OCI-LY1 (cell line): ENCODE results near the gene ANKS4B.
"Not testable (repeated sequence)": the region's sequence is repeated elsewhere in the genome, so short reads cannot be mapped to it uniquely, and the experiment has no call there.

Experiments used
- H2AFZ ChIP-seq: fragments of 200-600 bp; sonication (generic), shearing (Covaris generic); 2 replicates; pipeline ENCODE4 v1.6.0; 2014; ENCODE audit warnings: antibody characterized with exemption, mild to moderate bottlenecking, low read length
- H3F3A ChIP-seq: fragments of 200-600 bp; sonication (generic), shearing (Covaris generic); 2 replicates; pipeline ENCODE4 v1.6.0; 2014; ENCODE audit warnings: mild to moderate bottlenecking, antibody characterized with exemption, low read length, moderate library complexity; ENCODE audit not compliant: insufficient read depth
- H3K27ac ChIP-seq: fragments of 200-600 bp; sonication (generic); 2 replicates; pipeline ENCODE4 v1.5.1; 2014; ENCODE audit warnings: low read length, mixed run types, mild to moderate bottlenecking, low read depth; ENCODE audit not compliant: poor library complexity, severe bottlenecking
- H3K27me3 ChIP-seq: fragments of 200-600 bp; sonication (generic); 2 replicates; pipeline ENCODE4 v1.6.0; 2014; ENCODE audit warnings: antibody characterized with exemption, mild to moderate bottlenecking, low read length, moderate library complexity; ENCODE audit not compliant: insufficient read depth
- H3K36me3 ChIP-seq: fragments of 200-600 bp; sonication (generic); 2 replicates; pipeline ENCODE4 v1.6.1; 2014; ENCODE audit warnings: mild to moderate bottlenecking, antibody characterized with exemption, low read length, moderate library complexity, mixed read lengths; ENCODE audit not compliant: insufficient read depth
- H3K4me1 ChIP-seq: fragments of 200-600 bp; sonication (generic); 2 replicates; pipeline ENCODE4 v1.5.1; 2014; ENCODE audit warnings: mild to moderate bottlenecking, low read length, moderate library complexity; ENCODE audit not compliant: insufficient read depth, severe bottlenecking
- H3K4me2 ChIP-seq: fragments of 200-600 bp; sonication (generic), shearing (Covaris generic); 2 replicates; pipeline ENCODE4 v1.6.1; 2014; ENCODE audit warnings: low read length
- H3K4me3 ChIP-seq: fragments of 200-600 bp; sonication (generic); 2 replicates; pipeline ENCODE4 v1.5.1; 2014; ENCODE audit warnings: low read length, low read depth, mild to moderate bottlenecking, mixed read lengths; ENCODE audit not compliant: poor library complexity, severe bottlenecking
- H3K79me2 ChIP-seq: fragments of 200-600 bp; shearing (Covaris generic); 2 replicates; pipeline ENCODE4 v1.6.1; 2016; ENCODE audit warnings: mixed run types, low read length, mixed read lengths; ENCODE audit not compliant: insufficient read depth
- H3K9ac ChIP-seq: fragments of 200-600 bp; sonication (generic), shearing (Covaris generic); 2 replicates; pipeline ENCODE4 v1.6.1; 2014; ENCODE audit warnings: mild to moderate bottlenecking, low read length, mixed read lengths
- H3K9me2 ChIP-seq: fragments of 200-600 bp; sonication (generic), shearing (Covaris generic); 2 replicates; pipeline ENCODE4 v1.6.1; 2014; ENCODE audit warnings: low read depth, mild to moderate bottlenecking, low read length, mixed read lengths
- H3K9me3 ChIP-seq: fragments of 200-600 bp; shearing (Covaris generic); 2 replicates; pipeline ENCODE4 v1.6.1; 2014; ENCODE audit warnings: low read length, mixed read lengths
- H4K20me1 ChIP-seq: fragments of 200-600 bp; sonication (generic), shearing (Covaris generic); 2 replicates; pipeline ENCODE4 v1.6.0; 2016; ENCODE audit warnings: mild to moderate bottlenecking, low read length; ENCODE audit not compliant: insufficient read depth
- CTCF ChIP-seq: fragments of 200-600 bp; sonication (generic), shearing (Covaris generic); IDR thresholded peaks from 2 replicates; pipeline ENCODE4 v1.5.1; 2017; ENCODE audit warnings: mild to moderate bottlenecking, antibody characterized with exemption, low read length, moderate library complexity, mixed read lengths
- EZH2 ChIP-seq: fragments of 200-600 bp; sonication (generic), shearing (Covaris generic); IDR thresholded peaks from 2 replicates; pipeline ENCODE4 v1.8.0; 2017; ENCODE audit warnings: borderline replicate concordance, mixed run types, mild to moderate bottlenecking, antibody characterized with exemption, low read length, moderate library complexity, mixed read lengths

ANKS4B gene

GRCh38 chr16:21194771-21195301 is 38.7 kb upstream of the ANKS4B start:
- Histone ChIP-seq H3K79me2 (no peaks in the 10 kb centered on the region), H3K4me2 (no peak overlapping the region), H3K36me3 (no peaks in the 10 kb centered on the region), H3K9me3 (peaks cover 13% of the 10 kb centered on the region; the same call in 1 of the 2 replicates), H2AFZ (no peak overlapping the region), H3K9me2 (no peaks in the 10 kb centered on the region), H4K20me1 (no peaks in the 10 kb centered on the region), H3K4me3 (no peak overlapping the region), H3K4me1 (no peaks in the 10 kb centered on the region), H3K27me3 (no peaks in the 10 kb centered on the region; the same call in 1 of the 2 replicates), H3K9ac (no peak overlapping the region), H3F3A (no peaks in the 10 kb centered on the region), H3K27ac (no peak overlapping the region)
- TF ChIP-seq CTCF, result no peak
- no peak for TF ChIP-seq EZH2

GRCh38 chr16:21195330-21195729 is 38.2 kb upstream of the ANKS4B start:
- H3K9ac ChIP-seq, H3K9me2 ChIP-seq, H3K79me2 ChIP-seq, H3F3A ChIP-seq, H2AFZ ChIP-seq, H3K27me3 ChIP-seq, H3K27ac ChIP-seq, H3K4me3 ChIP-seq, H3K36me3 ChIP-seq, H4K20me1 ChIP-seq, H3K9me3 ChIP-seq, H3K4me1 ChIP-seq, H3K4me2 ChIP-seq: not testable (repeated sequence)

- Histone ChIP-seq H3K27me3 (no peaks in the 10 kb centered on the region; the same call in 1 of the 2 replicates), H3K9me3 (peaks cover 1% of the 10 kb centered on the region; the same call in 1 of the 2 replicates), H3K4me2 (no peak overlapping the region), H2AFZ (no peak overlapping the region), H3K9ac (no peak overlapping the region), H4K20me1 (no peaks in the 10 kb centered on the region), H3K36me3 (no peaks in the 10 kb centered on the region), H3K27ac (no peak overlapping the region), H3F3A (no peaks in the 10 kb centered on the region), H3K4me1 (no peaks in the 10 kb centered on the region), H3K9me2 (no peaks in the 10 kb centered on the region), H3K79me2 (no peaks in the 10 kb centered on the region), H3K4me3 (no peak overlapping the region)
- TF ChIP-seq CTCF (no peak), EZH2 (no peak)
Measured at GRCh38 chr16:21197112-21197511, 36.4 kb upstream of the ANKS4B start.

GRCh38 chr16:21197621-21198020 is 35.9 kb upstream of the ANKS4B start:
- no peaks in the 10 kb centered on the region for H3K36me3 ChIP-seq
- no peaks in the 10 kb centered on the region for H4K20me1 ChIP-seq
- no peaks in the 10 kb centered on the region for H3K79me2 ChIP-seq
- H3K9ac ChIP-seq, result no peak overlapping the region
- no peak overlapping the region for H3K4me2 ChIP-seq
- TF ChIP-seq CTCF (no peak), EZH2 (no peak)
- H3K4me1 ChIP-seq, result no peaks in the 10 kb centered on the region
- no peak overlapping the region for H2AFZ ChIP-seq
- H3K9me2 ChIP-seq, result no peaks in the 10 kb centered on the region
- no peak overlapping the region for H3K4me3 ChIP-seq
- H3K27ac ChIP-seq, result no peak overlapping the region
- H3F3A ChIP-seq, result no peaks in the 10 kb centered on the region
- no peaks in the 10 kb centered on the region for H3K9me3 ChIP-seq
- no peaks in the 10 kb centered on the region; the same call in 1 of the 2 replicates for H3K27me3 ChIP-seq
